Ishikawa (cell line): ENCODE measurements around the gene ALDH3B1.

Experiments used
- RAD21 ChIP-seq: IDR thresholded peaks from 2 replicates; pipeline ENCODE4 v1.6.1; 2012; ENCODE audit warnings: low read depth
- TAF1 ChIP-seq: IDR thresholded peaks from 2 replicates; pipeline ENCODE4 v1.6.1; 2012; ENCODE audit warnings: low read depth, mild to moderate bottlenecking

DNA sequence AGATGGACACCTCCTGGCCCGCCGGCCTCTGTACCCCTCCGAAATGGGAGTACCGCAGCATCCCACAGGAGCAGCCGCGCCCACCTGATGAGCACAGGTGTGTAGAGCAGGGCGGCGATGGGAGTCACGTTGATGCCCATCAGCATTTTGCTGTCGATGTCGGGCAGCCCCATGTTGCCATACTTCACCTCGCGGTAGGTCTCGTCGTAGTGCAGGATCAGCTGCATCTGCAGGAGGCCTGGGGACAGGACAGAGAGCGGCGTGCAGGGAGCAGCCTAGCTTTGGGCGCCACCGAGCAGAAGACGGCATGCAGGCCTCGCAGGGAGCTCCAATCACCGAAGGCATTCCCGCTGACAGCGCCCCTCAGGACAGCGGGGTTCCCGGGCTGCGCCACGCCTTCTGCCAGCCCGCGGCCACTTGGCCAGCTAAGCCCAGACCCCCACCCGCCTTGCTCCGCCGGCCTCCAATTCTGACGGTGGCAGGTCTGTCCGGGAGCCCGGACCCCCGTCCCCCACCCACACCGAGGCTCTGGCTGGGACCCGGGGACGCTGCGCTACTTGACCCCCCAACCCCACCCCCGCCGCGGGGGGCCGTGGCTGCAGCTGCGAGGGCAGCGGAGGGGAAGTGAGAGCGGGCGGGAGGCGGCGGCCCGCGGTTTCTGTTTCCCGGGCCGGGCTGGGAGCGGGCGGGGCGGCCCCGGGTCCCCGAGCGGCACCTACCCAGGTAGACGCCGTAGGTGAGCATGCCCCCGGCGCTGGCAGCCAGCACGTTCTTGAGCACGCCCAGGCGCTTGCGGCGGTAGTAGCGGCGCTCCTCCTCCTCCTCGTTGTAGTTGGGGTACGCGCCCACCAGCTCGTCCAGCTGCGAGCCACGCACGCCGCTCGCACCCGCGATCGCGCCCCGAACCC lies 6.9 kb upstream of the ALDH3B1 start:
- TF ChIP-seq RAD21 (no peak), TAF1 (no peak; the same call in 1 of the 2 replicates)
